ENCODE results near the gene NRXN2.
A peak's percentile ranks its signal among the peaks of the same experiment; 100 is the strongest.

Gene NRXN2

GRCh38 chr11:64711956-64712362 is 11.0 kb downstream of the NRXN2 start:
- no peaks in the 10 kb centered on the region for H3K36me3 ChIP-seq (ENCODE audit: control insufficient read depth in 2 of 2, insufficient read depth in 1 of 2, low read length in 2 of 2)
- H3K27ac ChIP-seq (ENCODE audit: extremely low read depth, low read depth, low read length): no peak overlapping the region
- TF ChIP-seq ZNF600 (tag by site-specific recombination; IDR thresholded peaks at IDR 0.05) (no peak), ZNF311 (tag by site-specific recombination; IDR thresholded peaks at IDR 0.05; ENCODE audit: borderline replicate concordance) (no peak), ZBTB7A (tag by site-specific recombination; IDR thresholded peaks at IDR 0.05; ENCODE audit: low read depth) (no peak), ZNF114 (tag by site-specific recombination; IDR thresholded peaks at IDR 0.05) (no peak), ZNF132 (tag by site-specific recombination; IDR thresholded peaks at IDR 0.05; ENCODE audit: borderline replicate concordance) (no peak), ZEB2 (tag by site-specific recombination; IDR thresholded peaks at IDR 0.05) (no peak), PRDM6 (tag by site-specific recombination; IDR thresholded peaks at IDR 0.05) (no peak), ZBTB1 (tag by site-specific recombination; IDR thresholded peaks at IDR 0.05) (no peak), ZNF747 (tag by site-specific recombination; IDR thresholded peaks at IDR 0.05) (no peak), BCL11B (tag by site-specific recombination; IDR thresholded peaks at IDR 0.05; ENCODE audit: low read depth) (no peak), PRDM2 (tag by site-specific recombination; IDR thresholded peaks at IDR 0.05; ENCODE audit: borderline replicate concordance) (no peak), ZNF404 (tag by site-specific recombination; IDR thresholded peaks at IDR 0.05) (no peak), HOXA7 (CRISPR knock-in tag; IDR thresholded peaks at IDR 0.05; ENCODE audit: borderline replicate concordance) (no peak), SP7 (tag by site-specific recombination; IDR thresholded peaks at IDR 0.05) (no peak)
- no peaks in the 10 kb centered on the region for H3K4me1 ChIP-seq (ENCODE audit: control insufficient read depth, insufficient read depth, low read length)
- POLR2A ChIA-PET: no interaction called here
- CTCF ChIA-PET: no interaction called here
- H3K4me3 ChIP-seq (ENCODE audit: low read depth, low read length): no peak overlapping the region
- no peaks in the 10 kb centered on the region for H3K9me3 ChIP-seq (ENCODE audit: control insufficient read depth, insufficient read depth, low read depth, low read length)

GRCh38 chr11:64711138-64711955 is 11.7 kb downstream of the NRXN2 start:
- ChIA-PET CTCF (interaction anchor here (4.2 kb wide), 1 partner anchor 23 kb away, joined by 30 read pairs; no protein-coding TSS in a partner anchor), POLR2A (no interaction called here)
- Histone ChIP-seq H3K27ac (ENCODE audit: extremely low read depth, low read depth, low read length) (no peak overlapping the region), H3K4me1 (ENCODE audit: control insufficient read depth, insufficient read depth, low read length) (no peaks in the 10 kb centered on the region), H3K9me3 (ENCODE audit: control insufficient read depth, insufficient read depth, low read depth, low read length) (no peaks in the 10 kb centered on the region), H3K36me3 (ENCODE audit: control insufficient read depth in 2 of 2, insufficient read depth in 1 of 2, low read length in 2 of 2) (no peaks in the 10 kb centered on the region), H3K4me3 (ENCODE audit: low read depth, low read length) (no peak overlapping the region)
- TF ChIP-seq KLF1 (tag by site-specific recombination; IDR thresholded peaks at IDR 0.05): 0 out of 2 replicates have a peak, but pooled peaks have one; percentile 32
- no peak for TF ChIP-seq ZNF776 (tag by site-specific recombination; IDR thresholded peaks at IDR 0.05; ENCODE audit: borderline replicate concordance)
